ENCODE data around the gene NPAS3.

NPAS3 gene

GRCh38 chr14:33510063-33510481 lies 571.4 kb downstream of the NPAS3 start:
- TF ChIP-seq CTCF (IDR thresholded peaks at IDR 0.05) (no peak), ZFX (IDR thresholded peaks at IDR 0.05; ENCODE audit: borderline replicate concordance) (no peak)
- H3K27ac ChIP-seq, result no peak overlapping the region

GRCh38 chr14:33510991-33511390 lies 572.3 kb downstream of the NPAS3 start:
- no peak overlapping the region for H3K27ac ChIP-seq

GRCh38 chr14:33511851-33512640 lies 573.4 kb downstream of the NPAS3 start:
- H3K27ac ChIP-seq, result no peak overlapping the region
- TF ChIP-seq ZFX (IDR thresholded peaks at IDR 0.05; ENCODE audit: borderline replicate concordance), result no peak
- TF ChIP-seq CTCF (IDR thresholded peaks at IDR 0.05), result no peak

More at GRCh38 chr14:33510991-33511390, 572.3 kb downstream of the NPAS3 start:
- TF ChIP-seq ZFX (IDR thresholded peaks at IDR 0.05; ENCODE audit: borderline replicate concordance), result no peak
- TF ChIP-seq CTCF (IDR thresholded peaks at IDR 0.05), result no peak

- no peak overlapping the region for H3K27ac ChIP-seq
- TF ChIP-seq ZFX (IDR thresholded peaks at IDR 0.05; ENCODE audit: borderline replicate concordance) (no peak), CTCF (IDR thresholded peaks at IDR 0.05) (no peak)
Observed at GRCh38 chr14:33515441-33515840, 576.8 kb downstream of the NPAS3 start.

- H3K27ac ChIP-seq, result no peak overlapping the region
- no peak for TF ChIP-seq CTCF (IDR thresholded peaks at IDR 0.05)
- TF ChIP-seq ZFX (IDR thresholded peaks at IDR 0.05; ENCODE audit: borderline replicate concordance), result no peak
Observed at GRCh38 chr14:33515899-33516298, 577.2 kb downstream of the NPAS3 start.

GRCh38 chr14:33516898-33517436 lies 578.3 kb downstream of the NPAS3 start:
- no peak overlapping the region for H3K27ac ChIP-seq
- TF ChIP-seq ZFX (IDR thresholded peaks at IDR 0.05; ENCODE audit: borderline replicate concordance), result no peak
- TF ChIP-seq CTCF (IDR thresholded peaks at IDR 0.05), result no peak

GRCh38 chr14:33521192-33521591 lies 582.5 kb downstream of the NPAS3 start:
- TF ChIP-seq ZFX (IDR thresholded peaks at IDR 0.05; ENCODE audit: borderline replicate concordance), result no peak
- no peak for TF ChIP-seq CTCF (IDR thresholded peaks at IDR 0.05)
- H3K27ac ChIP-seq, result no peak overlapping the region

All from 22Rv1 (cell line).